SKM-1 (cell line): ENCODE results near the gene LRRC74B.
"Not testable (repeated sequence)": the region's sequence is repeated elsewhere in the genome, so short reads cannot be mapped to it uniquely, and the experiment has no call there.

Source experiments
- DNase-seq: peaks from one replicate; lab custom pipeline; 2025; ENCODE audit not compliant: unreplicated experiment; lab: John Stamatoyannopoulos, UW

The LRRC74B gene, protein sequence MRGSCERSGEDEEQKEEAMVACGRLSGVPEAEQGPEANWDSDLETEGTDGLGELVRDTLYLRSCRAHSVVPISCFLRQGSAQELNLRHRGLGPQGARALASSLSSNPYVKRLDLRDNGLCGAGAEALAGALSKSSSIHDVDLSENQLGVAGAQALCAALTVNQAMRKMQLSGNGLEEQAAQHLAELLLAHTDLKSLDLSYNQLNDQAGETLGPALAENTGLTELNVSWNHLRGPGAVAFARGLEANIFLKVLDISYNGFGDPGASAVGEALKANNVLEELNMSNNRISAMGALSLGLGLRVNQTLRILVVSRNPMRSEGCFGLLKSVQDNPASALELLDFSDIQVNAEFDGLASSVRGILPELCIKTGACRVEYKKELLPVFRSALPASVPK

DNA sequence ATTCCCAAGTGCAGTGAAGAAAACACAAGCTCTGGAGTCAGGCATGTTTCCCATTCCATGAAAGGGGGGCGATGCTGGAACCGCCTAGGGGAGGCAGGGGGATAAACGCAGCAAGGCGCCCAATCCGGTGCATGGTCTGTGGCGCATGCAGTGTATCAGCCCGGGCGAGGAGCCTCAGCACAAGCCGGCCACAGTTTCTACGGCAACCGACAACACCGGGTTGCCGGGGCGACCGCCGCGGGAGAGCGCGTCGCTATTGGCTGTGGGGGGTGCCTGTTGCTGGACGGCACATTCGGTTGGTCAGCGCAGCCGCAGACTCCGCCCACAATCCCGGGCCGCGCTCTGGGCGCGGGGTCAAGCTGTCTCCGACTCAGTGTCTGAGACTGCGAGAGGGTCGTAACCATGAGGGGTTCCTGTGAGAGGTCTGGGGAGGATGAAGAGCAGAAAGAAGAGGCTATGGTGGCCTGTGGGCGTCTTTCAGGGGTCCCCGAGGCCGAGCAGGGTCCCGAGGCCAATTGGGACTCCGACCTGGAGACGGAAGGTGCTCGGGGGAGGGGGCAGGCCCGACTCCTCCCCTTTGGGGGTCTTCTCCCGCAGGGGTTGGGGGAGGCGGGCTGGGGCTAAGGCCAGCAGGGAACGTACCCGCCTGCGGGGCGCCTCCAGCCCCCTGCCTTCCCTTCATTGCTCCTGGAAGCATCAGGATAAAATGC is at the start of gene LRRC74B:
TSS of gene LRRC74B (plus strand) at position 362 of the 710 bp plus-strand sequence. CDS start at position 403, 41 bp downstream.
- DNase-seq = peak; percentile 19

DNA sequence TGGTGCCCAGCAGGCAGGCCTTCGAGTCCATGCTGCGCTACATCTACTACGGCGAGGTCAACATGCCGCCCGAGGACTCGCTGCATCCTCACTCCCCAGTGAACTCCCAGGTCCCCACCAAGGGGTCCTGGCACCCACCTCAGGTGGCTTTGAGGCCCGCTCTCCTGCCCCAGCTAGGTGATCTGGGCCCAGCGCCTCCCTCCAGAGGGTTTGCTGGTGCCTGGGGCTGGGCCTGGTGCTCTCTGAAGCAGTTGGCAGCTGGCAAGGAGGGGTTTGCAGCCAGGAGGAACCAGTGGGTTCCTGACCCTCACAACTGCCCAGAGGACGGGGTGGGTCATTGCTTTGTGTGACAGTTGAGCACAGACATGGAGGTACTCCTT is 49.7 kb upstream of the LRRC74B start:
- DNase-seq = no peak

DNA sequence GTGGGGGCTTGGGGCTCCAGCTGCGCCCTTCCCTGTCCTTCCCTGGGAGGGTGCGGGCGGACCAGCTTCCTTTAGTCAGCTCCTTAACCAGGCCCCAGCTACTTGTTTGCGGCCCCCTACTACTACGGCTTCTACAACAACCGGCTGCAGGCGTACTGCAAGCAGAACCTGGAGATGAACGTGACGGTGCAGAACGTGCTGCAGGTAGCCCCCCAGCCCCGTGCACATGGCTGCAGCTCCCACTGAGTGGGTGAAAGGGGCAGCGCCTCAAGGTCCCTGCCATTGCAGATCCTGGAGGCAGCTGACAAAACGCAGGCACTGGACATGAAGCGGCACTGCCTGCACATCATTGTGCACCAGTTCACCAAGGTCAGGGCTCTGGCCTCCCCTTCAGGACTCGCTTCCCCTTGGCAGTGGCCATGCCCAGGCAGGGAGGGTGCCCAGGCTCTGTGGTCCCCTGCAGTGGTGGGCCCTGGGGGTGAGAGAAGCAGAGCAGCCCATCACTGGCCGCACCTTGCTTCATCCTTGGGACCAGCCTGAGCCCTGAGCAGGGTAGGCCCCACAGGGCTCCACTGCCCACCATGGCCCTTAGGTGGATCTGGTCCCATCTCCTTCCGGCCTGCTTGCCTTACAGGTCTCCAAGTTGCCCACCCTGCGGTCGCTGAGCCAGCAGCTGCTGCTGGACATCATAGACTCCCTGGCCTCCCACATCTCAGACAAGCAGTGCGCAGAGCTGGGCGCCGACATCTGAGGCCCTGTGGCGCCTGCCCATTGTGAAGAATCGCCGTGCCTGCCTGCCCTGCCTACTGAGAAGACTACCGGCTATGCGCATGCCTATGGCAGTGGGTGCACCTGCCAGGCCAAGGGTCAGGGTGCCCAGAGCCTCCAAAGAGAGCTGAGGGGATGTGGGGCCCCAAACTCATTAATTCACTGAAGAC is 48.9 kb upstream of the LRRC74B start:
- DNase-seq = no peak

DNA sequence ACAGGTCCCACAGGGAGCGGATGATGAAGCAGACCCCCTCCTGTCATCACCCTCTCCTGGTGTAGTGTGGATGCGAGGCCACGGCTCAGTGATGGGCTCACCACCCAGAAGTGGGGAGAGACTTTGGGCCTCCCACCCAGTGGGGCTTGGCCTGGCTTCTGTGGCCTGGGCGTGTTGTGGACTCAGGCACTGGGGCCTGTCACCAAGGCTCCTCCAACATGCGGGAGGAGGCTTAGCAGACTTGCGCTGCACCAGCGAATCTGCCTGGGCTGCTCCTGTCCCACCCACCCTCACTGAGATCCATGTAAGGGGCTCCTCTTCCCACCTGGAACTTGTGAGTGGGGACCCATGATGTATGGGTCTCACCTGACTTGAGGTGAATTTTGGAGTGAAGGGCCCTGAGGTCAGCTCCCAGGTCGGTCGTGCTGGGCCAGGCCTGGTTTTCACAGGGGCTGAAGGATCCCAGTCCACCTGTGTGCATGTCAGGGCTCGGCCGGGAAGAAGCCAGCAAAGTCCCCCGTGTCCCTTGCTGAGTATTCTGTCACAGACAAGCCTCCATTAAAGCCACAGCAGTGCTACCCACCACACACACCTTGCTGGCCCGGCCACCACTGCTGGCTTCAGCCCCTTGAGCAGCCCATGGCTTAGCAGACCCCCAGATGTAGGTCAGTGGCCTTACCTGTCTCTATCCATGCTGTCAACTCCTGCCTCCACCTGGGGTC is 48.0 kb upstream of the LRRC74B start:
- DNase-seq = no peak

DNA sequence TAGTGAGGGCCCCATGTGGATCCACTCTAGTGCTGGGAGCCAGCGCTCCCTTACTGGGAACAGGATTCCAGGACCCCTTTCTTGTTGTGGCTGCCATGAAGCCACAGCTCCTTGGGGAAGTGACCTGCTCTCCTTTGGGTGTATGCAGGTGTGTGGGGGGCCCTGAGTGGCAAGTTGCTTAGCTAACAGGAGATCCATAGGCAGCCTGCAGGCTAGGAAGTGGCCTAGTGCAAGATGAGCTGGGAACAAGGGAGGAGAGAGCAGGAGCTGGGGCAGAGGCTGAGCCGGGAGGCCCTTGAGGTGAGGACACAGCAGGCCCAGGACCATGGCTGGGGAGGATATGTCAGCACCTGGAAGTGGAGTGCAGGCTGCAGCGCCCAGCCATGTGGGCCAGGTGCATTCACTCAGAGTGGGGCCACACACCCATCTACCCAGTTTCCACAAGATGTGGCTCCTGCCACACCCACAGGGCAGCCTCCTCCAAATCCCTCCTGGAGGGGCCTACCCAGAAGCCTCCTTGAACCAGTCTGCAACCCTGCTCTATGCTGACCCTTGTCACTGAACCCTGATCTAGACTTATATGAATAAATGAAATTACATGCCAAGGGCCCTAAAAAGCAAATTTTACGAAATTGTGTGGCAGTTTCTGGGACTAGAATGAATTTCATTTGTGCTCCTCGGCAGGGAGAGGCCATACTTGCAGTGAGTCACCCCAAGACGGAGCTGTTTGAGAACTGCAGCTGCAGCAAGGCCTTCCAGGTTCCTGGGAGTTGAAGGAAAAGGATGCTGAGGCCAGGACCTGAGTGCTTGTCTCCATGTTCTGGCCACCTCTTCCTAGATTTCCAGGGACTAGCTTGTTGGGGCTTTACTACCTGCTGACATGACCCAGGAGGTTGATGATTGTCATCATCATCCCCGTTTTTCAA is 47.1 kb upstream of the LRRC74B start:
- DNase-seq = no peak

DNA sequence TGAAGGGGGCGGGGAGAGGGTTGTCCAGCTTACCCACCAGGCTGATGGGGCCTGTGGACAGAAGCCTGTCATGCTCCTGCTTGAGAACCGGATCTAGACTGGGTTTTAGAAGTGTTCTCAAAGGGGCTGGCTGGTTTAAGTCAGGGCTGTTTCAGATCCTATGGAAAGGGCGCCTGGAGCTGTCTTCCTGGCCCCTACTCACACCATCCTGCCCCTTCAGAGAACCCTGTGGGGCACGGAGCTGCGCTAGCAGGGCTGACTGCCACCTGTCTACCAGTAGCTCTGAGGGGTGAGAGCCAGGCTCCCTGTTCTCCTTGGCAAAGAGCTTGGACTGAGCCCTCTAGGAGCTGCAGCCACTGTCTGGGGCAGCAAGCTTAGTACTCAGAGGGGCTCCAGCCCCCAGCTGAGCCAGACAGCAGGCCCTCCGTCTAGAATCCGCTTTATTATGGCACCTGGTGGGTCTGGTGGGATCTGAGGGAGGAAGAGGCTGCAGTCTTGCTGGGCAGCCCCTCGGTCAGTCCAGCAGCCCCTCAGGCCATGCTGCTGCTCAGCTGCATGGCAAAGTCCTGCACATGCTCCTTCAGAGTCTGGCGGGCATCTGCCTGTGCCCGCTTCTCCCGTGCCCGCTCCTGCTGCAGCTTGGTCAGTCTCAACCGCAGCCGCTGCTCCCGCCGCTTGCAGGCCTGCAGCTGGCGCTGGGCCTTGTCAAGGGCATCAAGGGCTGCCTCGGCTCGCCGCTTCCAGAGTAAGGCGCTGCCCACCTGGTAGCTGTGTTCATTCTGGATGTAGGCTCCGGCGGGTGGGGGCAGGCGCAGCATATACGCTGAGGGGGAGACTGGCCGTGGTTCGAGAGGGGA is 46.2 kb upstream of the LRRC74B start:
- no peak for DNase-seq

DNA sequence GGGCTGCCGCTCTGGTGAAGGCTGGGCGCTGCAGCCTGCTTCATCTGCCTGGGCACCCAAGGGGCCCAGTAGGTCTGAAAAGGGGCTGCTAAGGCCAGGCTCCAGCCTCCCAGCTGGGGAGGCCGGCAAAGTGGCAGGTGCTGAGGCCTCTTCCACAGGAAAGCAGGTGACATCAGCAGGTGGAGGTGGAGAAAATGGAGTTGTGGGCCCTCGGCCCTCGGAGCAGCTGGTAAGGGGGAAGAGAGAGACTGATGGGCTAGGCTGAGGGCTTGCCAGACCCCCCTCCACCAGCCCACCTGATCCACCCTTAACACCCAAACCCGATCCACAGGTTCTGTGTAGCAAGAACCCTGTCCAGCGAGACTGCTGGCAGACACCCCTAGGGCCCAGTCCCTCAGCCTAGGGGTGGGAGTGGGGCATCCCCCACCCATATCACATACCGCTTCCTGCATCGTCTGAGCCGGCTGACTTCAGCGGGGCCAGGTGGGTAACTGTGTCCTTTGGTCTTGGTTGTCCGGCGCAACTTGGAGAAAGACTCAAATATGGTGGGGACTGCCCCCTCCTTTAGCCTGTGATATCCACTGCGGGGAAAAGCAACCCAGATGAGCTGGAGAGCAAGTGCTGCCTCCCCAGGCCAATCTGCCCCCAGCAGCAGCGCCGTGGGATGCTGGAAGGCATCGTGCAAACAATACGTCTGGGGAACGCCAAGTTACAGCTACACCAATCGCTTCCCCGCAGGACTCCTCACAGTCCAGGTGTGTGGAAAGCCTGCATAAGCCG is 45.3 kb upstream of the LRRC74B start:
- DNase-seq = no peak

DNA sequence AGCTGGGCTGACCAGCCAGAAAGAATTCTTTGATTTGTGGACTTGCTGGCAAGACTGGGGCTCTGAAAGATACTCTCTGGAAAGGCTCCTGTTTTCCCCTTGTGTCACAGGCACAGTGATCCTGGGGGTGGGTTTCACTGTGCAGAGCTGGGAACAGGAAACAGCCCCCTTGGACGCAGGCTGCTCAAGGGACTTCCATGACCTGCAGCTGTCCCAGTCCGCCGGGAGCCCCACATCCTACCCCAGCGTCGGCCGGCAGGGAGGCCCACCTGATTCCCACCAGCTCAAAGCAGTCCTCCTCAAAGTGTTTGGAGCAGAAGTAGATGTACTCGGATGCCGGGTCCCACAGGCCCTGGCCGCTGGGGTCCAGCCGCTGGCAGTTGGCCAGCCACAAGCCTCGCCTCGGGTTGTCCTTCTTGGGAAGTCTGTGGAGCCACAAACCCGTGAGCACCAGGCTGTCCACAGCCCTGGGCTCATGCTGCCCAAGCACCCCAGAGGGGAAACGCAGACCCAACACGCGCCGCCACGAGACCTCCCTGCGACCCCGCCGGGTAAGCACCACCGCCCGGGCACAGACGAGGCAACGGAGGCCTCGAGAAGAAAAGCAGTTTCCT is 44.7 kb upstream of the LRRC74B start:
- DNase-seq = no peak

DNA sequence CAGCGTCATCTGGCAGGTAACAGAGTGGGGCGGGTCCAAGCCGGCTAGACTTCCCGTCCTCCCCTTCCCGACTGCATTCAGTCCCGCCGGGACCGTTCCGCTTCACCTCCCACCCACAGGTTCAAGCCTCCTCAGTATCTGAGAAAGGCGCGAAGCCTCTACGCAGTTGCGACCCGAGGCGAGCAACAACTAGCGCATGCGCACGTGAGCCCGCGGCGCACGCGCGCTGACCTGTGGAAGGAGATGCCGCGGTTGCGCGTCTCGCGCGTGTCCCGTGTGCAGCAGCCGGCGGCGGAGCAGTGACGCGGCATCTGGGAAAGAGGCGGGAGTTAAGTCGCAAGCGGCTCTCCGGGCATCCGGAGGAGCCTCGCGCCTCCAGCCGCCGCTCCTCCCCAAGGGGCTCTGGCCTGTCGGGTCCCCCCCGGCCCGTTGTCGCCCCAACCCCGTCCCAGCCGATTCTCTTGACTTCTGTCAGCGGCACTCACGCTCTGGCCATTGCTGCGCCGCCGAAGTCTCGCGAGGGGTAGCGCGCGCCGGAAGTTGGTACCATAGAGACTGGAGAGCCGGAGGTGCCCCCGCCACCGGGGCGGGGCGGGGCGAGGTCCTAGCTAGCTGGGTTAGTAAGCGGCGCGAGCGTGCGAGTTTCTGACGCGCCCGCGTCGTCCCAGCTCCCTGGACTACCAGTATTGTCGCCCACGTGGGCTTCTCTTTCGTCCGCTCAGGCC is 44.0 kb upstream of the LRRC74B start, which contains the start of gene THAP7:
TSS of gene THAP7 (minus strand) at position 518 of the 725 bp plus-strand sequence. CDS start at position 311, 207 bp downstream.
- peak; percentile 90 for DNase-seq

DNA sequence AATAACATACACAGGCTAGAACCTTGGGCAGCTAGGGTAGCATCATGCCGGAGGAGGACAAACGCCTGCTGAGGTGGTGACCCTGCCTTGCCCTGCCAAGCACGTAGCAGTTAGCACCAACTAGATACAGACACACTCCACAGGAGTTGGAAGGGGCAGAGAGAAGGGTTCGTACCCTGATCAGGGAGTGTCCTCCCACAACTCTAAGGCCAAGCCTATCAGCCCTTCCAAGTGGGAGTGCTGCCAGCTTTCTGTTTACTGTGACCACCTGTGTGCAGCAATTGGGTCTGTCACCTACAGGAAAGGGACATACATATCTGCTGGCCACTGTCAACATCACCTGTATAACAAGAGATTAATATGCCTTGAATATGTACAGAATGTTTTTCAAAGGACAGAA is 42.0 kb upstream of the LRRC74B start:
- DNase-seq = no peak

DNA sequence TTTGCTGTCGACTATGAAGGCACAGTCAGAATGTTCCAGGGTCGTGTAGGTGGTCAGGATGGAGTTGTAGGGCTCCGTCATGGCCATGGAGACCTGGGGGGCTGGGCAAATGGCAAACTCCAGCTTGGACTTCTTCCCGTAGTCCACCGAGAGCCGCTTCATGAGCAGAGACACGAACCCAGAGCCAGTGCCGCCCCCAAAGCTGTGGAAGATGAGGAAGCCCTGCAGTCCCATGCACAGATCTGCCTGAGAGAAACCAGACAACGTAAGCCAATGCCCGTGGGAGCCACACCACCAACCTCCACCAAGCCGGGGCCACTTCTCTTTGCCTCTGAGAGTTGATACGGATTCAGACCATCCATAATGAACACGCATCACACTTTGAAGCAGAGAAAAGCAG is 36.5 kb upstream of the LRRC74B start:
- not testable (repeated sequence) for DNase-seq

DNA sequence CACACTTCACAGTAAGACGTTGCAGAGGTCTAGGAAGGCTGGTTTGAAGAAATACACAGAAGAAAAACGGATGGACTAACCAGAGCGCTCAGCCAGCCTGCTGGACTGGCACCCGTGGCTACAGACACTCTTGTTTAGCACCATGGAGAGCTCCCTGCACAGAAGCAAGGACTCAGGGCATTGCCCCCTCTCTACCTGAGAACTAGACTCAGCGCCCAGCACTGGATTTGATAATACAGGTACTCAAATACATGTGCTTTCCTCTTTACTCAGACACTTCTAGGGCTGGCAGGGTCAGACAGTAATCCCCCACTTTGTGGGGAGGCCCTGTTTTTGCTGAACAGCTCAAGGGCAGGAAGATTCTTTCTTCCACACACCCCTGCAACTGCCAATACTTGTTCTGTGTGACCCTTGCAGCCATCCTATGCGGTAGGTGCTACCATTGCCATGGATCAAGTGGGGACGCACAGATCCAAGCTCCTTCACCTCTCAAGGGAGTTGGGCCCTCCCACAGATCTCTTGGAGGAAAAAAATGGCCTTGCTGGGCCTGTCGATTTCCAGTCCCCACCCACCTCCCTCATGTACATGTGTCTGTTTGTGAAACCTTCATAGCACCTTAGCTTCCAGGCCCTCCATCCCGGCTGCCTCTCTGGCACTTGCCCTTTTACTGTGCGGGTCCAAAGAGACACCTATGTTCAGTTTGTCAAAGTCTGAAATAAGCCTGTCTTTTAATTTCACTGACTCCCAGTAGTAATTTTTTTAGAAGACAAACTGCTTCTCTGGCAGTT is 35.9 kb upstream of the LRRC74B start:
- DNase-seq = no peak

DNA sequence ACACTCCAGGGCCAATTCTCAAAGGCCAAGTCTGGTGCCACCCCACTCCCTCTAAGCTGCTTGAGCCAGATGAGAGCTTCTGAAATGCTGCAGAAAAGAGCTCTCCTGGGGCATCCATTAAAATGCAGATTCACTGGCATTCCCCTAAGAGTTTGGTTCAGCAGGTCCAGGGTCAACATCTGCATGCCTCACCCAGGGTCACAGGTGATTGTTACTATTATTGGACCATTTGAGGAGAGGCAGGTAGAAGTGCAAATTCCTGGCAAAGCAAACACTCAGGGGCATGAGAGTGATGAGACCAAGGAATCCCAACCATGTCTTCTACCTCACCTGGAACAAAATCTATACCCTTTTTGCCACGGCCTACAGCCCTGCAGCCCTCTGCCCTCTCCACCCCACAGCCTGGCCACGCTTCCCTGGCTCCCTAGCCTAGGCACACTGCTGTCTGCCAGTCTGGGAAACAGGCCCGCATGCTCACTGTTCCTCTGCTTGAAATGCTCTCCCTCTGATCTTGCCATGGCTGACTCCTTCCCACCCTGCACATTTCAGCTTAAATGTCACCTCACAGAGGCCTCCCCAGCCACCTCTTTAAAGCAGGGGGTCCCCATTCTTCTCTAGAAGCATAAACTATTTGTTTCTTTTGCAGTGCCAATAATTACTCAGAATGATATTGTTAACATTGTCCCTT is 35.2 kb upstream of the LRRC74B start:
- DNase-seq = no peak

DNA sequence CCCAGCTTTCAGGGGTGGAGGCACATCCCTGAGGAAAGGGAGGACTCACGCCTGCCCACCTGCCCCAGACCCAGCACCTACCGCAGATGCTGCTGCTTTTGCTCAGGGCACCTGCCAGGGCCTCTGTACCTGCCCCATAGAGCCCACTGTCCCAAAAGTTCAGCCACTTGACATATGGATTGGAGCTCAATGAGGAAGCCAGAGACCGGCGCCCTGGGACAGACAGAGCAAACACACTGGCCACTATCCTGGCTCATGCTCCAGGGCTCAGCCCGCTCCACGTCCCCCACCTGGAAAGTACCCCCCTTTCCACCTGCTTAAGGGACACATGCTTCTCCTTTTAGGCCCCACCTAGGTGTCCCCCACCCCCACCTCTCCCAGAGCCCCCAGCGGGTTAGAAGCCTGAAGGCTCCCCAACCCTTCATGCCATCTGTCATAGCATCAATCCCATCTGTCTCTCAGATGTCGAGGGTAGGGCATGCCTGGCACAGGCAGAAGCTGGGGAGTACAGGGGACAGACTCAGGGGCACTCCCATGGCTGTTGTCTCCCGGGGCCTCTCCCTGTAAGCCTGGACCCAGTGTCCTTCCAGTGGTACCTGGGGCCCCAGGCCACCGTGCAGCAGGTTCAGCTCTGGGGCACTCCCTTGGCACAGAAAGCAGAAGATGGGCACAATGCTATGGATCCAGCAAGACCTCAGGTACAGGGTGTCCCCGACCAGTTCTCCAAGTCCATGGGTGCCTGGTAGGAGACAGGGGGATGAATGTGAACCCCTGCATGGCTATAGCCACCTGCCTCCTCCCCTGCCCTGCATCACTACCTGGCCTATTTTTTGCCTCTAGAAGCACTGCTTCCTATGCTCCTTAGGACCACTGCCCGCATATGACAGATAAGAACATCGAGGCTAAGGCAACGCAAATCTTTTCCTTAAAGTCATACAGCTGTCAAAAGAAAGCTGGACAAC is 33.0 kb upstream of the LRRC74B start:
- no peak for DNase-seq
